ENCODE data around the gene S100A7. TPM values are rescaled to one million over a fixed set of nuclear protein-coding genes. Genes with fewer than 3 reads are reported as not detected.

The S100A7 gene
- total RNA-seq, 1 donor from 2014 or later, result not detected

- intact Hi-C loops (cut with DNase I), result no loop called here
- Histone ChIP-seq H3K36me3 (no peaks in the 10 kb centered on the region), H3K4me3 (no peak overlapping the region), H3K27me3 (no peaks in the 10 kb centered on the region), H3K27ac (no peak overlapping the region), H3K9me3 (no peaks in the 10 kb centered on the region), H3K4me1 (peaks cover 3% of the 10 kb centered on the region)
- no peak for TF ChIP-seq CTCF (IDR thresholded peaks at IDR 0.05)
- DNase-seq, result no peak
- no peak for ATAC-seq
Measured at GRCh38 chr1:153506386-153506785, 45.9 kb upstream of the S100A7 start.

- no peak for ATAC-seq
- TF ChIP-seq CTCF (IDR thresholded peaks at IDR 0.05), result no peak
- Histone ChIP-seq H3K27me3 (no peaks in the 10 kb centered on the region), H3K27ac (no peak overlapping the region), H3K36me3 (no peaks in the 10 kb centered on the region), H3K9me3 (no peaks in the 10 kb centered on the region), H3K4me1 (peaks cover 3% of the 10 kb centered on the region), H3K4me3 (no peak overlapping the region)
- DNase-seq, result no peak
- intact Hi-C loops (cut with DNase I), result no loop called here
Measured at GRCh38 chr1:153505576-153505975, 45.1 kb upstream of the S100A7 start.

GRCh38 chr1:153503766-153504165, 43.3 kb upstream of the S100A7 start:
- intact Hi-C loops (cut with DNase I), result no loop called here
- Histone ChIP-seq H3K27me3 (no peaks in the 10 kb centered on the region), H3K36me3 (no peaks in the 10 kb centered on the region), H3K27ac (no peak overlapping the region), H3K4me3 (no peak overlapping the region), H3K9me3 (no peaks in the 10 kb centered on the region), H3K4me1 (peaks cover 3% of the 10 kb centered on the region)
- ATAC-seq (no peak), DNase-seq (no peak)
- TF ChIP-seq CTCF (IDR thresholded peaks at IDR 0.05), result no peak

- Histone ChIP-seq H3K36me3 (no peaks in the 10 kb centered on the region), H3K27me3 (no peaks in the 10 kb centered on the region), H3K9me3 (no peaks in the 10 kb centered on the region), H3K4me3 (no peak overlapping the region), H3K27ac (no peak overlapping the region), H3K4me1 (no peaks in the 10 kb centered on the region)
- no peak for TF ChIP-seq CTCF (IDR thresholded peaks at IDR 0.05)
- ATAC-seq, result no peak
- intact Hi-C loops (cut with DNase I), result loop anchor here (5.0 kb wide), 1 partner anchor 146 kb away; no protein-coding TSS in a partner anchor
- no peak for DNase-seq
Measured at GRCh38 chr1:153498746-153499145, 38.3 kb upstream of the S100A7 start.

- Histone ChIP-seq H3K4me3 (no peak overlapping the region), H3K27me3 (no peaks in the 10 kb centered on the region), H3K27ac (no peak overlapping the region), H3K4me1 (no peaks in the 10 kb centered on the region), H3K9me3 (no peaks in the 10 kb centered on the region), H3K36me3 (no peaks in the 10 kb centered on the region)
- intact Hi-C loops (cut with DNase I), result loop anchor here (5.0 kb wide), 1 partner anchor 143 kb away; no protein-coding TSS in a partner anchor
- TF ChIP-seq CTCF (IDR thresholded peaks at IDR 0.05), result no peak
- DNase-seq, result no peak
- ATAC-seq, result no peak
Measured at GRCh38 chr1:153495536-153495935, 35.1 kb upstream of the S100A7 start.

GRCh38 chr1:153494976-153495535, 34.6 kb upstream of the S100A7 start:
- intact Hi-C loops (cut with DNase I), result loop anchor here (5.0 kb wide), 1 partner anchor 143 kb away; no protein-coding TSS in a partner anchor
- no peaks in the 10 kb centered on the region for H3K36me3 ChIP-seq
- H3K4me1 ChIP-seq, result no peaks in the 10 kb centered on the region
- no peaks in the 10 kb centered on the region for H3K27me3 ChIP-seq
- TF ChIP-seq CTCF (IDR thresholded peaks at IDR 0.05), result peak; percentile 91
- H3K4me3 ChIP-seq, result no peak overlapping the region
- ATAC-seq (peak; percentile 90), DNase-seq (peak; percentile 86)
- no peak overlapping the region for H3K27ac ChIP-seq
- H3K9me3 ChIP-seq, result no peaks in the 10 kb centered on the region

All from upper lobe of right lung (tissue), 1 donor.